Posterior cingulate gyrus (tissue), 11 donors: ENCODE measurements around the gene MACROD1.

Experiments used
- DNase-seq, 10 donors: peaks; one replicate each; pipeline versions ENCODE4 v3.0.0 to v3.0.0-alpha.2; 2020 to 2021; ENCODE audit warnings: mixed read lengths in 3 of 10
- intact Hi-C: fragments of 100-400 bp; cut with DNase I; formaldehyde crosslinking; loops from one replicate; pipeline ENCODE4 v1.15.1; 2023

Gene MACROD1

DNA sequence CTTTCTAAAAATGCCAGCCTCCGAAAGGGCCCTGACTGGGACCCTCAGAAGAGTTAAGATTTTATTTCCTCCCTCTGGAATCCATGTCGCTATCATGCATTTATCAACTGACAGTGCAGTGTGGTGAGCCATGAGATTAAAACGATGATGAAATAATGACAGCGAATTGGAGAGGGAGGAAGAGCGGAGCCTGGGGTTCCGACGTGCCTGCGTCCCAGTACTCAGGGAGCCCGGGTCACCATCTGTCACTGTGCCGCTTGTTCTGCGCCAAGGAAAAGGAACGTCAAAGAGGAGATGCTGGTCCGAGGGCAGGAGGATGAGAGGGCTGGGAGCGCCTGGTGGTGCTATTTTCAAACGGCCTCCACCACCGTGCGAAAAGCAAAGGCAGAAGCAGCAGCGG lies 46.2 kb downstream of the MACROD1 start:
- intact Hi-C loops: no loop called here
- DNase-seq: no peak

DNA sequence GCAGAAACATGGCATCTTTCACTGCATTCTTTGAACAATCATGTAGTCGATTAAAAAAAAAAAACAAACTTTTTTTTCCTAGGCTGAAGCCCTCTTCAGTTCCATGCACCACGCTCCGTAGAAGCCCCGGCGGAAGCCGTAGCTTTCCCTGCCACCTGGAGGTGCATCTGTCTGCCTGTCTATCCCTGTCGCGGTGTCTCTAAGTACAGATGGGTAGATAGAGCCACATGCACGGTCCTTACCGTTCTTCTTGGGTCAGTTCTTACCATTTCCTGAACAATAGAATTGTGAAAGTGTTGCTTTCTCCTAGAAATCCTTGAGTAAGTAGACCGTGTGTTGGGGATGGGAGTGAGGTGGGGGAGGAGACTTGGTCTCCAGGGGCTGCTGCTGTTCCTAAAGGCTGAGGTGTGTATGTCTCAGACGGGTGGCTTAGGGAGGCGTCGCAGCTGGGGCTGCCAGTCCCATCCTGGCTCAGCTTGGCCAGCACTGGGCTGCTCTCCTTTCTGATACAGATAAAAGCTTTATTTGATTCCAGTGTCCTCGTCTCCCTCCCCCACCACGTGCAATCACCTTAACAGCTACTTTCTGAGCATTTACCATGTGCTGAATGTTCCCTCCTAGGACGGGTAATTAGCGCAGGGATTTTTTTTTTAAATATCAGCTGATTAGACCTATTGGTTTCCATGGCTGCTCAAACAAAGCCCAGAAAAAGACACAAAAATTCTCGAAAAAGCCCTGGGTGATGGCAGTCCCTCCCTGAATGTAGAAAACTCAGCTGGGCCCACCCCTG lies 46.8 kb downstream of the MACROD1 start:
- no peak for DNase-seq
- intact Hi-C loops: no loop called here

- peak in 4 of 10 donors; percentile 41 to 92 (median 58) for DNase-seq
Observed at GRCh38 chr11:64117763-64118459, 48.0 kb downstream of the MACROD1 start.

GRCh38 chr11:64115531-64116522 lies 50.1 kb downstream of the MACROD1 start:
- intact Hi-C loops: no loop called here
- no peak for DNase-seq

More at GRCh38 chr11:64117763-64118459, 48.0 kb downstream of the MACROD1 start:
- intact Hi-C loops: no loop called here

GRCh38 chr11:64114231-64114630 lies 51.7 kb downstream of the MACROD1 start:
- no peak for DNase-seq
- intact Hi-C loops: no loop called here

DNA sequence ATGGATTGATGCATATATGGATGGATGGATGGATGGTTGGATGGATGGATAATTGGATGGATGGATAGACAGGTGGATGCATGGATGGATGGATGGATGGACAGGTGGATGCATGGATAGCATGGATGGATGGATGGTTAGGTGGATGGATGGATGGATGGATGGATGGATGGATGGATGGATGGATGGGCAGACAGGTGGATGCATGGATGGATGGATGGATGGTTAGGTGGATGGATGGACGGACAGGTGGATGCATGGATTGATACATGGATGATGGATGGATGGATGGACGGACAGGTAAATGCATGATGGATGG lies 52.5 kb downstream of the MACROD1 start:
- intact Hi-C loops: no loop called here
- no peak for DNase-seq

- DNase-seq: no peak
- intact Hi-C loops: no loop called here
Observed at GRCh38 chr11:64112771-64113461, 53.0 kb downstream of the MACROD1 start.

- DNase-seq: no peak
- intact Hi-C loops: no loop called here
Observed at GRCh38 chr11:64110465-64111375, 55.2 kb downstream of the MACROD1 start.

DNA sequence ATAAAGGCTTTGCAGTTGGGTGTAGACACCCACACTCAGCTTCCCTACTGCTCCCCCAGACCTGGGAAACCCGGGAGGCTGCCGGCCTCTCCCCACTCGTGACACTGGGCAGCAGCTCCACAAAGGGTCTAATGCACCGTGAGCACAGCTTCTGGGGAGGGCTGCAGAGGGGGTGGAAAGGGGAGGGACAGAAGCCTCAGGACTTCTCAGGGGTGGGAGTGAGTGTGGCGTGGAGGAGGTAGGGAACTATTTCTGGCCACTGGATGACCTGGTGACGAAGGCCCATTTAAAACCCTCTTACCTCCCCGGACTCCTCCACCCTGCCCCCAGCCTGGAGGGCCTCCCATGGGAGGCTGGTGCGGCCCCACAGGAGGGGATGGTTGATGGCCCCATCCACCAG lies 56.6 kb downstream of the MACROD1 start:
- intact Hi-C loops: no loop called here
- no peak for DNase-seq

DNA sequence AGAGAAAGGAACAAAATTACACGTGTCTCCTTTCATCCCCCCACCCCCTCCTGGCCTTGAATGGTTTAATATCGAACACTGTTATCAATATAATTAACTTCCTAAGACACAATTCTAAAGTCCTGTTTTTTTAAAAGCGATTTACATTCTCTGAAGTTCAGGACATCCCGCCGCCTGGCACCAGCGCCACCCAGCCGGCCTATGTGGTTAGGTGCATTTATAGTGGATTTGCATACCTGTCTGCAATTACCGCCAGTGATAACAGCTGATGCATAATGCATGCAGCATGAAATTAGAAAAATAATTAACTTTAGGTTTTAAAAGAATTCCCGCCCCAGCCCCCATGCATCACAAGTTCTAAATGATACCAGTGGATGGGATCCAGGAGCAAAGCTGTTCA lies 58.6 kb downstream of the MACROD1 start:
- intact Hi-C loops: no loop called here
- no peak for DNase-seq

- no peak for DNase-seq
- intact Hi-C loops: loop anchor here (5.0 kb wide), 1 partner anchor 43 kb away; no protein-coding TSS in a partner anchor
Observed at GRCh38 chr11:64104632-64105031, 61.3 kb downstream of the MACROD1 start.

DNA sequence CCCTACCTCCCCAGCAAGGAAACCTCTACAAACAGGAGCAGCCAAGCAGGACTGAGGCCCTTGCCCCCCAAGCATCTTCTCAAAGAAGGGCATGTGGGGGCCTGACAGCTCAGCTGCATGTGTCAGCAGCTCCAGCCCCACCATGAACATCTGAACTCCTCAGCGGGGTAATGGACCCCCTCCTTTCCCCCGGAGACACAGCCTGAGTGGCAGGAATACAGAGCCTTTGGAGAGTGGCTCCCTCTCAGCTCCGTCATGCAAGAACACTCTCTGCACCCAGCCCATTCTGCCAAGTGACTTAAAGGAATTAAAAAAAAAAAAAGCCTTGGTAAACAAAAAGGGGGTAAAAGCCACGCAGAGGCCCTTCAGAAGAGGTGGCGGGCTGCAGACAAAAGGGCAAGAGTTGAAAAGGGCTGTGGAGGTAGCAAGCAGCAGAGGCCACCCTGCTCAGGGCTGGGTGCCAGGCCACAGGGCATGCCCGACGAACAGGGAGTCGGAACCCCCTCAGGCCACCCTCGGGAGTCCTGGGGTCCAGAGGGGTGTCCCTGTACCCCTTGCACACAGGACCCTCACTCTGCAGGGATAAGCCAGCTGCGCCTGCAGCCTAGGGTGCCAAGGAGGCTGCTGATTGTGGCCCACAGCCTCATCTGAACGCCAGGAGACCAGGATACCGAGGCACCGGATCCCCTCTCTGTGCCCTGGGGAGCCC lies 62.5 kb downstream of the MACROD1 start:
- no peak for DNase-seq
- intact Hi-C loops: loop anchor here (5.0 kb wide), 1 partner anchor 44 kb away; no protein-coding TSS in a partner anchor

- intact Hi-C loops: loop anchor here (5.0 kb wide), 1 partner anchor 45 kb away; no protein-coding TSS in a partner anchor
- DNase-seq: no peak
Observed at GRCh38 chr11:64102005-64102738, 63.7 kb downstream of the MACROD1 start.

DNA sequence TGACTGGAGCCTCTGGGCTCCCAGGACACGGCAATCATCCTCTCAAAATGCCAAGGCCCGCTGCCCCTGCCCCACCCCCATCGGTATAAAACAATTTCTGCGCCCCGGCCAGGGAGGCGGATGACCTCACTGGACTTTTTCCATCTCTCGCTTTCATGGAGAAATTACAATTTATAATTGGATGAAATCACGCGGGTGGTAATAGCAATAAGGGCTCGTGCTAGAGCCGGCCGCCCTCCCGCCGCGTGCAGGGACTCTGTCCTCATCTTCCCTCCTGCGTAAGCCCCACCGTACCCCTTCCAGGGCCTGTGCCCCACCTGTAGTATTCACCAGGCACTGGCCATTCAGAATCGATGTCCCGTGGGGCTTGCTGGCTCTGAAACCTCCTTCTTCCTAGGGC lies 64.5 kb downstream of the MACROD1 start:
- intact Hi-C loops: loop anchor here (2.0 to 5.0 kb wide), 2 partner anchors 46 to 53 kb away; no protein-coding TSS in a partner anchor
- DNase-seq: peak in 1 of 10 donors; percentile 68

- no peak for DNase-seq
- intact Hi-C loops: loop anchor here (2.0 to 5.0 kb wide), 2 partner anchors 46 to 52 kb away; no protein-coding TSS in a partner anchor
Observed at GRCh38 chr11:64100782-64101353, 65.0 kb downstream of the MACROD1 start.

- DNase-seq: peak in 5 of 10 donors; percentile 48 to 94 (median 55)
- intact Hi-C loops: loop anchor here (2.0 to 5.0 kb wide), 2 partner anchors 47 to 52 kb away; no protein-coding TSS in a partner anchor
Observed at GRCh38 chr11:64100360-64100759, 65.6 kb downstream of the MACROD1 start.

DNA sequence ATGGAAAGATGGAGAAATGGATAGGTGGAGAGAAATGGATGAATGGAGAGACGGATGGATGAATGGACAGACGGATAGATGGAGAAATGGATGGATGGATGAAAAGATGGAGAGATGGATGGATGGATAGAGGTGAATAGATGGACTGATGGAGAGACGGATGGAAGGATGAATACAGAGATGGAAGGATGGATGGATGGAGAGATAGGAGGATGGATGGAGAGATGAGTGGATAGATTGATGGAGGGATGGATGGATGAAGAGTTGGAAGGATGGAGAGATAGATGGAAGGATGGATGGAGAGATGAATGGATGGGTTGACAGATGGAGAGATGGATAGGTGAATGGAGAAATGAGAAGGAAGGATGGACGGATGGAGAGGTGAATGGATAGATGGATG lies 66.5 kb downstream of the MACROD1 start:
- no peak for DNase-seq
- intact Hi-C loops: no loop called here
